SHP77 (cell line): ENCODE measurements around the gene ANO2.

Experiments
- DNase-seq, 2 experiments: peaks; one replicate each; lab custom pipeline; 2025; lab: John Stamatoyannopoulos, UW

Gene ANO2

GRCh38 chr12:5581019-5581418 is 364.0 kb downstream of the ANO2 start:
- no peak for DNase-seq

GRCh38 chr12:5578775-5579174 is 366.3 kb downstream of the ANO2 start:
- no peak for DNase-seq

DNA sequence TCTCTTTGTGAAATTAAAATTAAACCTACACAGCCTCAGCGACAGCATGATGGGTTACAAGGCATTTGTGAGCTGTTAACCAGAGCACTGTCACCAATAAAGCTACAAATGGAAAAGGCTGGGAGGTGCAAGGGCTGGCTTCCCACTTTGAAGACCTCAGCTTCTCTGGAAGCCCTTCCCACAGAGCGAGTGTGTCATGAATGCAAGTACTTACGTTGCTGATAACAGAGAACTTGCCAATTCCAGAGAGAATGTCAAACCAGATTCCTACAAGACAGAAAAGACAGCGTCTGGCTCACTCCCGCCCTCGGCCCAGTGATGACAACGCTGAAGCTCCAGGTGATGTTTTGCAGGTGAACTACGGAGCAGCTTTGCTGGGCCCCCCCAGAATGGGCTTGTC is 367.3 kb downstream of the ANO2 start:
- no peak for DNase-seq

GRCh38 chr12:5577211-5577612 is 367.8 kb downstream of the ANO2 start:
- no peak for DNase-seq

- no peak for DNase-seq
These were observed 369.1 kb downstream of the ANO2 start for GRCh38 chr12:5575987-5576386.

GRCh38 chr12:5575232-5575631 is 369.8 kb downstream of the ANO2 start:
- DNase-seq, result no peak

DNA sequence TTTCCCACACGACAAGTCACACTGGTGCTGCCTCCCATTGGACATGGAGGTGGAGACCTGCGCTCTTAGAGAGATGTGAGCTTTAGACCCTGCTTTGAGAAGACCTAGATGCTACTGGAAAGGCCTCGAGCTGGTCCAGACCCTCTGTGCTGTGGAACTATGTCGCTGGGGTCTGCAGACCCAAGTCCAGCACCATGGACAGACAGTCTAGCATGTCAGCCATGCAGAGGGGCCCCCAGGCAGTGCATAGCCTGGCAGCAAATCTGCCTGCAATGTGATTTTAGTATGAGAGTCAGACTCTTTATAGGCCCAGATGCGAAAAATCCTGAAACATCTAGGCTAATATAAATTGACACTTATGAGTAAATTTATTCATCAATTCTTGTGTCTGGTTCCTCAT is 371.7 kb downstream of the ANO2 start:
- DNase-seq, result no peak

- no peak for DNase-seq
These were observed 373.9 kb downstream of the ANO2 start for GRCh38 chr12:5571115-5571514.

GRCh38 chr12:5570416-5570815 is 374.6 kb downstream of the ANO2 start:
- DNase-seq, result no peak

DNA sequence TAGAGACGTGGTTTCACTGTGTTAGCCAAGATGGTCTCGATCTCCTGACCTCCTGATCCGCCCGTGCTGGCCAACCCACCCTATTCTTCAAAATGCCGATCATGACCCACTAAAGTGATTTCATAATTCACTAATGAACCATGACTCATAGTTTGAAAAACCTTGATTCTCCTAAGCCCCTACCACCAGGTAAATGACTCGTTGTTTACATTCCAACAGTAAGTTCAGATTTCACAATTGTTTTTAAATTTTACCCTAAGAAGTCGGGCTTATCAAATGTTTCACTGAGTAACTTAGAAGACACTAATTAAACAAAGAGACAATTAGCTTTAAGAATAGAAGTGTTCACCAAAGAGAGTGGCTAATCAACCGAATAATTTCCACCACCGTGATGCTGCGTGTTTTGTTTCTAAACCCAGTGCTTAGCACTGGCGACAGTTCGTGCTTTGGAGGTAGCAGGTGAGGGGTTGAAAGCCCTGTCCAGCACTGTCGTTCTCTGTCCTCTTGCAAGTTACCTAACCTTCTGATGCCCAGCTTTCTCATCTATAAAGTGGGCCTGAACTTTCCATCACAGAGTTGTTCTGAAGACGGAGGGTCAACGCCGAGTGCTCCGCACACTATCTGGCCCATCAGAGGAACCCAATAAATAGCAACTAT is 376.6 kb downstream of the ANO2 start:
- DNase-seq, result no peak

- DNase-seq, result no peak
These were observed 377.9 kb downstream of the ANO2 start for GRCh38 chr12:5567016-5567725.

DNA sequence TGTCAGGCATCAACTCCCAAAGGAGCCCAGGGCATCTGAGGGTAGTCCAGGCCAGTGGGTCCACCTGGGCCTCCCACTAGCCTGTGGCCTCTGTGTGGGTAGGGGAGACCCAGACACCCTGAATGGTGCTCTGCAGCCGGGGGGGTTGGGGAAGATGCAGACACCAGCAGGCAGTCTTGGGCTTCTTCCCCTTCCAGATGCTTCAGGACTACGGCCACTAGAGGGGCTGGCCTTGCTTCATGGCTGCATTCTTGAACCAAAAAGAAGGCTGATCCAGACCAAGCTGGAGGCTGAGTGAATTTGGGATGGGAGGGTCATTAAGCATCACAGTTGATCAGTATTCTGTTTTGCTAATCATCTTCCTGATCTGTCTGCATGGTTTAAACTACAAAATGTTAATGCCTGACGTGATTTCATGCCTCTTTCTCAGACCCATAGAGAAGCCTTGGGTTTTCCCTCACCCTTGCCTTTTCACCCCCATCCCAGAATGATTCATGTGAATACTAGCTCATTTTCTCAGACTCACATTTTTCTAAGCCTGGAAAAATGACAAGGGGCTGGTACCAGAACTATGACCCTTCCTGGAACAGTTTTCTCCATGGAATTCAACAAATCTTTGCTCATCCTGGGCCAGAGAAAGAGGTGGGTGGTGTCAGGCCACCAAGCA is 379.0 kb downstream of the ANO2 start:
- no peak for DNase-seq

- no peak for DNase-seq
These were observed 382.5 kb downstream of the ANO2 start for GRCh38 chr12:5562581-5562980.

DNA sequence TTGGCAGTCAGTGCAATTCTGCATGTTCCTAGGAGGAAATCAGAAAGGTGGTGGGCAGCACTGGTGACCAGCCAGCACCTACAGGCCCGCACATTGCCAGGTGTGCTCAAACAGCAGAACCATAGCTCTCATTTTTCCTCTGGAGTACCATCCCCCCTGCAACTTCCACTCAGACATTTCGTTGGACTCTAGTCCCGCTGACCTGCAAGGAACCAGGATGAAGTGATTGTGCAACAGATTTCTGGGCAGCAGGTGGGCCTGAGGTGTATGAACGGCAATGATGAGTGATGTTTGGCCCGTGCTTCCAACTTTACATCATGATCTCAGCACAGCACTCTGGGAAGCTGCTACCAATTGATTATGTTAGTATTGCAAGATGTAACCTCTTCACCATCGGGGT is 383.2 kb downstream of the ANO2 start:
- DNase-seq, result no peak

DNA sequence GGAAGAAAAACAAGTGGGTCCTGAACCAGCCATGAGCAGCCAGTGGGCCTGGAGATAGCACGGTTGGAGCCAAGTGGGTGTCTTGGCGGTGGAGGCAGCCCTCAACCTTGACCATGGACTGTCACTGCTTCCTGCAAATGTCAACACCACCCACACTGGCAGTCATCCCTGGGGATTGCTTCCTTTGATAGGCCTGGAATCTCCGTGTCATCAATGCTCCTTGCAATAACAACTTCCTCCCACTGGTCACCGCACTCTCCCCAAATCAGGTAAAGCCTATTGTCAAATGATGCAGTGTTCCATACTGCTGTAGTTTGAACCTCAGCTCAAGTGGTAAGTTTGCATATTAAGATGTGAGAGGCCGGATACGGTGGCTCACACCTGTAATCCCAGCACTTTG is 384.0 kb downstream of the ANO2 start:
- DNase-seq, result no peak

- DNase-seq, result no peak
These were observed 384.8 kb downstream of the ANO2 start for GRCh38 chr12:5560265-5560664.

- no peak for DNase-seq
These were observed 387.2 kb downstream of the ANO2 start for GRCh38 chr12:5557906-5558305.

- DNase-seq, result no peak
These were observed 387.9 kb downstream of the ANO2 start for GRCh38 chr12:5556946-5557673.

- DNase-seq, result no peak
These were observed 388.9 kb downstream of the ANO2 start for GRCh38 chr12:5556033-5556614.

DNA sequence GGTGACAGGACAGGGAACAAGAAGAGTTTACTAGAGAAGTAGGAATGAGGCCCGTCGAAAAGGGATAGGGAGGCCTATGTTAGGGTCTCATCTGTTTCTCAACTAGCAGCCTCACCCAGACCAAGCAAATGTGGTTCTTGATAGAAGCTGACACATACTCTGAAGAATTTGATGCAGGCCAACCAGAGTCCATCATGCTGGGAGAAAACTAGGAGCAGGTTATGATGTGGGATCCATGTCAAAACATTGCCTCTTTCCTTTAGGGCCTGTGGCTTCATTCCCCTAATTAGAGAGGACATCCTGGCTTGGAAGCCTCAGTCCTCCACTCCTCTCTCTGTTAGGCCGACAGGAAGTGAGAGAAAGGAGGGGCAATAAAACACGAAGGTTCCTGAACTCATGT is 390.3 kb downstream of the ANO2 start:
- DNase-seq, result no peak

DNA sequence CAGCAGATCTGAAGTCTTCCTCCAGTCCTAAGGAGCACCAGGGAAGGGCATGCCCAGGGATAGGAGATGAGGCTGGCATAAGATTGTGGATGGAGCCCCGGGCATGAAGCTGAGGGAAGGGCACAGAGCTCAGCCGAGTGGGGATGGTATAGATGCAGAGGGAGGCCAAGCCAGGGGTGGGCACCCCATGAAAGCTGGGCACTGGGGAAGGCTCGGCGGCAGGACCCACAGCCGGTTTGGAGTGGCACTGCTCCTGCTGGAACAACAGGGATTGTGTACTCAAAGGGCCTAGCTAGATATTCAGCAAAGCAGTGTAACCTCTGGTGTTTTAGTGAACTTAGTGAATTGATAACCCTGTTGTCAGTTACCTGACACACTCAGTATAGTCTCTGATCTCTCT is 396.0 kb downstream of the ANO2 start:
- DNase-seq, result no peak
